Upper lobe of left lung (tissue), 6 donors: Measurements from ENCODE around the gene CELA2B. TPM values are rescaled to one million over a fixed set of nuclear protein-coding genes. Genes with fewer than 3 reads are reported as not detected.
"Not testable (repeated sequence)": the region's sequence is repeated elsewhere in the genome, so short reads cannot be mapped to it uniquely, and the experiment has no call there.

Experiments used
- ATAC-seq, 2 donors: fragments of 200-7000 bp; cut with Tn5 transposase; one replicate each; pipeline ENCODE4 v1.9.1; 2022; ENCODE audit warnings: mild to moderate bottlenecking in 2 of 2, moderate library complexity in 2 of 2; ENCODE audit not compliant: low FRiP score in 2 of 2
- DNase-seq, 2 donors: peaks; one replicate each; pipeline ENCODE4 v3.0.0-alpha.2; 2019 to 2020
- H3K27ac ChIP-seq, 4 donors: fragments of 200-600 bp; sonication (generic); one replicate each; pipeline ENCODE4 v1.5.1; 2016 to 2019
- H3K27me3 ChIP-seq, 4 donors: fragments of 200-600 bp; sonication (generic); one replicate each; pipeline ENCODE4 v1.5.1; 2017 to 2019
- H3K36me3 ChIP-seq, 4 donors: fragments of 200-600 bp; sonication (generic); one replicate each; pipeline ENCODE4 v1.5.1; 2016 to 2019
- H3K4me1 ChIP-seq, 4 donors: fragments of 200-600 bp; sonication (generic); one replicate each; pipeline ENCODE4 v1.5.1; 2018 to 2019
- H3K4me3 ChIP-seq, 4 donors: fragments of 200-600 bp; sonication (generic); one replicate each; pipeline ENCODE4 v1.5.1; 2017 to 2019; ENCODE audit warnings: mild to moderate bottlenecking in 2 of 4, moderate library complexity in 1 of 4
- H3K9me3 ChIP-seq, 4 donors: fragments of 200-600 bp; sonication (generic); one replicate each; pipeline ENCODE4 v1.5.1; 2018 to 2019
- CTCF ChIP-seq, 6 experiments: fragments of 450-650 bp in 4 of 6; fragments of 200-600 bp in 2 of 6; sonication (generic) in 2 of 6; IDR thresholded peaks; one replicate each; pipeline ENCODE4 v1.5.1; 2016 to 2019; ENCODE audit warnings: antibody characterized with exemption in 6 of 6
- EP300 ChIP-seq, 4 donors: sonication (generic); formaldehyde crosslinking; IDR thresholded peaks; one replicate each; pipeline ENCODE4 v1.5.1; 2017; ENCODE audit warnings: antibody characterized with exemption in 4 of 4, control low read depth in 2 of 4
- POLR2A ChIP-seq, 4 donors: fragments of 450-650 bp; IDR thresholded peaks; one replicate each; pipeline ENCODE4 v1.5.1; 2016 to 2017; ENCODE audit warnings: antibody characterized with exemption in 4 of 4, mild to moderate bottlenecking in 2 of 4
- POLR2AphosphoS5 ChIP-seq, 2 donors: sonication (generic); formaldehyde crosslinking; IDR thresholded peaks; one replicate each; pipeline ENCODE4 v1.5.1; 2017; ENCODE audit warnings: antibody characterized with exemption in 2 of 2
- WGBS, 2 donors: methylation state at CpG; one replicate each; pipeline ENCODE4 v1.1.5; 2017 to 2018; 5-methylcytosine and 5-hydroxymethylcytosine counted together
- total RNA-seq, 6 donors: library from RNA; depleted of rRNA in 4 of 6; stranded (reverse); fragments of >200 nt in 4 of 6; gene quantifications; one replicate each; pipeline versions ENCODE4 v1.1.0 to v1.2.1, GENCODE V29; 2016 to 2021
- donor health status: DM: no; HTN: no; CAD: no; lungs with moderate emphysema.
- donor health status: DM: no; HTN: yes; CAD: no; lungs with severe emphysema.

The CELA2B gene
- total RNA-seq, 6 donors from 2014 or later = 0.91 to 1.8 (median 1.3) TPM; not detected in 3

GRCh38 chr1:15433471-15433870 lies 42.4 kb upstream of the CELA2B start:
- no peak overlapping the region for H3K4me3 ChIP-seq
- TF ChIP-seq POLR2A (IDR thresholded peaks at IDR 0.05) (no peak), CTCF (IDR thresholded peaks at IDR 0.05) (no peak), EP300 (IDR thresholded peaks at IDR 0.05) (no peak), POLR2AphosphoS5 (IDR thresholded peaks at IDR 0.05) (no peak)
- no peak overlapping the region for H3K27ac ChIP-seq
- H3K27me3 ChIP-seq = no peaks in the 10 kb centered on the region
- DNase-seq = no peak
- H3K36me3 ChIP-seq = peaks cover 0 to 19% (median 4%) of the 10 kb centered on the region in 4 donors
- no peak for ATAC-seq
- no peaks in the 10 kb centered on the region for H3K9me3 ChIP-seq
- 86 to 92% methylated on average over 6 to 9 of the region's 9 CpGs for WGBS, 2 donors
- H3K4me1 ChIP-seq = no peaks in the 10 kb centered on the region

GRCh38 chr1:15434739-15435138 lies 41.2 kb upstream of the CELA2B start:
- H3K9me3 ChIP-seq, H3K36me3 ChIP-seq, H3K4me3 ChIP-seq, H3K27me3 ChIP-seq, H3K4me1 ChIP-seq: not testable (repeated sequence)
- peak overlapping the region in 1 of 4 donors; percentile 35 for H3K27ac ChIP-seq
- ATAC-seq (peak in 1 of 2 donors; percentile 51), DNase-seq (peak in 1 of 2 donors; percentile 74)
- 48 to 58% methylated on average over 5 to 8 of the region's 8 CpGs for WGBS, 2 donors
- TF ChIP-seq POLR2AphosphoS5 (IDR thresholded peaks at IDR 0.05) = peak in 1 of 2 donors; percentile 27

GRCh38 chr1:15435239-15436077 lies 40.4 kb upstream of the CELA2B start:
- Histone ChIP-seq H3K36me3 (peaks cover 0 to 6% (median 2%) of the 10 kb centered on the region in 4 donors), H3K9me3 (no peaks in the 10 kb centered on the region), H3K4me1 (no peaks in the 10 kb centered on the region), H3K27me3 (no peaks in the 10 kb centered on the region), H3K27ac (no peak overlapping the region), H3K4me3 (no peak overlapping the region)
- ATAC-seq (no peak), DNase-seq (no peak)
- TF ChIP-seq CTCF (IDR thresholded peaks at IDR 0.05) = no peak
- TF ChIP-seq POLR2AphosphoS5 (IDR thresholded peaks at IDR 0.05) = no peak
- TF ChIP-seq POLR2A (IDR thresholded peaks at IDR 0.05) = no peak
- no peak for TF ChIP-seq EP300 (IDR thresholded peaks at IDR 0.05)
- WGBS, 2 donors = 91 to 94% methylated on average over 17 of the region's 17 CpGs

GRCh38 chr1:15436881-15437442 lies 38.9 kb upstream of the CELA2B start:
- no peak overlapping the region for H3K27ac ChIP-seq
- DNase-seq (no peak), ATAC-seq (no peak)
- H3K4me1 ChIP-seq = no peaks in the 10 kb centered on the region
- no peak overlapping the region for H3K4me3 ChIP-seq
- TF ChIP-seq POLR2AphosphoS5 (IDR thresholded peaks at IDR 0.05) = no peak
- TF ChIP-seq POLR2A (IDR thresholded peaks at IDR 0.05) = no peak
- TF ChIP-seq CTCF (IDR thresholded peaks at IDR 0.05) = no peak
- no peak for TF ChIP-seq EP300 (IDR thresholded peaks at IDR 0.05)
- WGBS, 2 donors = 91 to 96% methylated on average over 6 of the region's 6 CpGs
- H3K36me3 ChIP-seq = no peaks in the 10 kb centered on the region
- H3K27me3 ChIP-seq = no peaks in the 10 kb centered on the region
- H3K9me3 ChIP-seq = no peaks in the 10 kb centered on the region

GRCh38 chr1:15439325-15439724 lies 36.6 kb upstream of the CELA2B start:
- Histone ChIP-seq H3K27me3 (no peaks in the 10 kb centered on the region), H3K9me3 (no peaks in the 10 kb centered on the region), H3K36me3 (no peaks in the 10 kb centered on the region), H3K27ac (no peak overlapping the region), H3K4me1 (no peaks in the 10 kb centered on the region), H3K4me3 (no peak overlapping the region)
- no peak for TF ChIP-seq EP300 (IDR thresholded peaks at IDR 0.05)
- TF ChIP-seq POLR2A (IDR thresholded peaks at IDR 0.05) = no peak
- no peak for TF ChIP-seq POLR2AphosphoS5 (IDR thresholded peaks at IDR 0.05)
- TF ChIP-seq CTCF (IDR thresholded peaks at IDR 0.05) = no peak
- WGBS, 2 donors = 93 to 95% methylated on average over 14 of the region's 14 CpGs
- ATAC-seq (no peak), DNase-seq (no peak)
